Loucy (cell line): Measurements from ENCODE around the gene PRAMEF12.

Experiments used
- EZH2phosphoT487 ChIP-seq: fragments of 200-600 bp; IDR thresholded peaks from 2 replicates; pipeline ENCODE4 v1.6.1; 2018; ENCODE audit warnings: antibody characterized with exemption, mild to moderate bottlenecking, moderate library complexity, borderline replicate concordance
- TF ChIP-seq, protein P1 (sequence below): fragments of 200-600 bp; sonication (generic); conservative IDR thresholded peaks from 2 replicates; pipeline ENCODE4 v1.5.1; 2014; ENCODE audit warnings: mild to moderate bottlenecking, antibody characterized with exemption, low read length

DNA sequence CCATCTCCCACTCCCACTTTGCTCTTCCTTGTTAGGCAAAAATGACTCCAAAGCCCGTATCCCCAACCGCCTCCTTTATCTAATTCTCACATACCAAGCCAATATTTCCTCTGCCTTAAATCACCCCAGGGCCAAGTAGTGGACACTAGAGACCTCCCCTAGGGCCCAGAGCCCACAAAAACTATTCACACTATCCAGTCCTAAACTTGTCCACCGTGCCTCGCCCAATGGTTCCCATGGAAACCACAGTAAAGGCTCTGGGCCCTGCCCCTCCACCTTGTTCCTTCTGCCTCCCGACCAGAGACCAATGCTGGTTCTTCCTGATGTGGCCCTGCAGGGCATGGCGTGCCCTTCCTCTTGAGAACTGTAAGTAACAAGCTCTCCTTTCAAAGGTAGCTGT is 15.7 kb upstream of the PRAMEF12 start:
- TF ChIP-seq, protein P1, sequence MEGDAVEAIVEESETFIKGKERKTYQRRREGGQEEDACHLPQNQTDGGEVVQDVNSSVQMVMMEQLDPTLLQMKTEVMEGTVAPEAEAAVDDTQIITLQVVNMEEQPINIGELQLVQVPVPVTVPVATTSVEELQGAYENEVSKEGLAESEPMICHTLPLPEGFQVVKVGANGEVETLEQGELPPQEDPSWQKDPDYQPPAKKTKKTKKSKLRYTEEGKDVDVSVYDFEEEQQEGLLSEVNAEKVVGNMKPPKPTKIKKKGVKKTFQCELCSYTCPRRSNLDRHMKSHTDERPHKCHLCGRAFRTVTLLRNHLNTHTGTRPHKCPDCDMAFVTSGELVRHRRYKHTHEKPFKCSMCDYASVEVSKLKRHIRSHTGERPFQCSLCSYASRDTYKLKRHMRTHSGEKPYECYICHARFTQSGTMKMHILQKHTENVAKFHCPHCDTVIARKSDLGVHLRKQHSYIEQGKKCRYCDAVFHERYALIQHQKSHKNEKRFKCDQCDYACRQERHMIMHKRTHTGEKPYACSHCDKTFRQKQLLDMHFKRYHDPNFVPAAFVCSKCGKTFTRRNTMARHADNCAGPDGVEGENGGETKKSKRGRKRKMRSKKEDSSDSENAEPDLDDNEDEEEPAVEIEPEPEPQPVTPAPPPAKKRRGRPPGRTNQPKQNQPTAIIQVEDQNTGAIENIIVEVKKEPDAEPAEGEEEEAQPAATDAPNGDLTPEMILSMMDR: no peak
- no peak for TF ChIP-seq EZH2phosphoT487
